Psoas muscle (tissue), 8 donors: ENCODE measurements around the gene LRRC52. TPM values are rescaled to one million over a fixed set of nuclear protein-coding genes. Genes with fewer than 3 reads are reported as not detected.

Experiments used
- ATAC-seq, 4 donors: fragments of 200-7000 bp; cut with Tn5 transposase; one replicate each; pipeline ENCODE4 v1.9.1; 2020; ENCODE audit warnings: moderate library complexity in 3 of 4, mild to moderate bottlenecking in 2 of 4
- DNase-seq, 2 donors: peaks; one replicate each; pipeline ENCODE4 v3.0.0-alpha.2; 2020
- H3K27ac ChIP-seq: fragments of 200-600 bp; one replicate; pipeline ENCODE4 v1.8.0; 2022
- H3K27me3 ChIP-seq, 3 donors: fragments of 200-600 bp in 1 of 3; one replicate each; pipeline versions ENCODE4 v1.6.1 to v1.8.0; 2013 to 2022; ENCODE audit warnings: low read length in 2 of 3, mild to moderate bottlenecking in 2 of 3, moderate library complexity in 1 of 3; ENCODE audit not compliant: insufficient read depth in 3 of 3
- H3K36me3 ChIP-seq, 2 donors: fragments of 200-600 bp in 1 of 2; one replicate each; pipeline versions ENCODE4 v1.6.1 to v1.8.0; 2013 to 2022; ENCODE audit warnings: low read depth in 1 of 2, mild to moderate bottlenecking in 1 of 2, moderate library complexity in 1 of 2; ENCODE audit not compliant: insufficient read depth in 1 of 2
- H3K4me1 ChIP-seq: fragments of 200-600 bp; one replicate; pipeline ENCODE4 v1.8.0; 2022
- H3K4me3 ChIP-seq: fragments of 200-600 bp; one replicate; pipeline ENCODE4 v1.8.0; 2022; ENCODE audit warnings: mild to moderate bottlenecking
- H3K9me3 ChIP-seq: fragments of 200-600 bp; one replicate; pipeline ENCODE4 v1.8.0; 2022
- WGBS, 3 donors: extraction: QIAGEN DNeasy Blood & Tissue Kit; methylation state at CpG; one replicate each; pipeline versions ENCODE4 v1.1.6 to v1.1.7; 2013; 5-methylcytosine and 5-hydroxymethylcytosine counted together
- intact Hi-C, 2 donors: fragments of 100-400 bp; cut with DNase I; formaldehyde crosslinking; loops; one replicate each; pipeline versions ENCODE4 v1.11.0 to v1.14.2; 2022
- polyA plus RNA-seq, 3 donors: library from polyadenylated mRNA; stranded (reverse); fragments of 200-250 nt; gene quantifications; one replicate each; pipeline ENCODE4 v1.2.3, GENCODE V29; 2013
- total RNA-seq, 4 donors: library from RNA; stranded (reverse); fragmentation: NEBNext Ultra II Directional in 2 of 4; extraction: Animal tissue kit (Norgen Biotek cat#: 25700) in 2 of 4; gene quantifications; one replicate each; pipeline versions ENCODE4 v1.2.1 to v1.2.4, GENCODE V29; 2021 to 2023
- TF ChIP-seq, protein P1 (sequence below): fragments of 200-600 bp; IDR thresholded peaks from one replicate; pipeline ENCODE4 v1.8.0; 2022; ENCODE audit warnings: antibody characterized with exemption
- donor health status: healthy with polysubstance abuse.
- donor health status: DM: no; HTN: no; CAD: no; lungs with moderate emphysema.
- donor health status: Bipolar disorder and iron deficiency.
- donor health status: healthy.
- donor health status: DM: yes; HTN: yes; CAD: no.
- donor health status: DM: no; HTN: no; CAD: no.
- donor health status: DM: no; HTN: no; CAD: no.
- donor health status: DM: yes; HTN: yes; CAD: no.

The LRRC52 gene
- total and polyA plus RNA-seq, 7 donors: 0.08 to 1.2 (median 0.08) TPM; not detected in 4

DNA sequence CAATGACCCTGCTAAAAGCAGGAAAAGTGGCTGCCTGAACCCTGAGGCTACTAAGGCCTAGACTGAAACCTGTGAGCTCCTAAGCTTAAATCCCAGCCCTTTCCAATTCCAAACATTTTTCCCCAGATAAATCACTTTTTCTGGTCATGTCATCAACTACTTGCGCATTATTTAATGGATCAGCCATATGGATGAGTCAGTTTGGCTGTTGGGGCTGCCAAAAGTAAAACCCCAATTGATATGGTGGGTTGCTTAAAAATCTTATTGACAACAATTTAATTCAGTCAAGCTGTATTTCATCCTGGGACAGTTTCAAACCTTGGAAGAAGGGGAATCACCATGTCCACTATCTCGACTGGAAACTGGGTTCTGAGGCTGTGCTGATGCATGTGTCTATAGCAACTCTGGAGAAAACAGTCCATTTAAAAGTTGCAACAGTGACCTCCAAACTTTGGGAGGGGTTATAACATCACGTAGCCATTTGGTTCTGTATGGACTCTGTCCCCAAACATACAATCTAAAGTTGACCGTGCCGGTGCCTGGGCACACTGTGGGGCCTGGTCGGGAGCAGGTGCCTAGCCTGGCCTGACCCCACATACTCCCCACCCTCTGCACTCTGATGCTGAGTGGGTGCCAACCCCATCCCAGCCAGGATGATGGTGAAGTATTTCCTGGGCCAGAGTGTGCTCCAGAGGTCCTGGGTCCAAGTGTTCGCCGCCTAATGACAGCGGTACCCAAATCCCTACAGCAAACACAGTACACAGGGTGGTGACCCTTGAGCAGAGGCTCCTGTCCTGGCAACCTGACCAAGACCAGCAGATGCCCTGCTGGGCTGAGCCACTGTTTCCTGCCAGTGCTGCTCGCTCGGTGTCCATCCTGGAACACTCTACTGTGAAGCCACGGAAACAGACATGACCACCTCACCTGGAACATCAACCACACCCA lies 46.5 kb upstream of the LRRC52 start:
- Histone ChIP-seq H3K4me1 (no peaks in the 10 kb centered on the region), H3K9me3 (no peaks in the 10 kb centered on the region), H3K4me3 (no peak overlapping the region), H3K36me3 (no peaks in the 10 kb centered on the region), H3K27ac (no peak overlapping the region), H3K27me3 (no peaks in the 10 kb centered on the region)
- ATAC-seq (no peak), DNase-seq (no peak)
- WGBS, 3 donors: 77 to 84% (median 78%) methylated on average over 12 of the region's 12 CpGs
- TF ChIP-seq, protein P1, sequence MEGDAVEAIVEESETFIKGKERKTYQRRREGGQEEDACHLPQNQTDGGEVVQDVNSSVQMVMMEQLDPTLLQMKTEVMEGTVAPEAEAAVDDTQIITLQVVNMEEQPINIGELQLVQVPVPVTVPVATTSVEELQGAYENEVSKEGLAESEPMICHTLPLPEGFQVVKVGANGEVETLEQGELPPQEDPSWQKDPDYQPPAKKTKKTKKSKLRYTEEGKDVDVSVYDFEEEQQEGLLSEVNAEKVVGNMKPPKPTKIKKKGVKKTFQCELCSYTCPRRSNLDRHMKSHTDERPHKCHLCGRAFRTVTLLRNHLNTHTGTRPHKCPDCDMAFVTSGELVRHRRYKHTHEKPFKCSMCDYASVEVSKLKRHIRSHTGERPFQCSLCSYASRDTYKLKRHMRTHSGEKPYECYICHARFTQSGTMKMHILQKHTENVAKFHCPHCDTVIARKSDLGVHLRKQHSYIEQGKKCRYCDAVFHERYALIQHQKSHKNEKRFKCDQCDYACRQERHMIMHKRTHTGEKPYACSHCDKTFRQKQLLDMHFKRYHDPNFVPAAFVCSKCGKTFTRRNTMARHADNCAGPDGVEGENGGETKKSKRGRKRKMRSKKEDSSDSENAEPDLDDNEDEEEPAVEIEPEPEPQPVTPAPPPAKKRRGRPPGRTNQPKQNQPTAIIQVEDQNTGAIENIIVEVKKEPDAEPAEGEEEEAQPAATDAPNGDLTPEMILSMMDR: no peak
- intact Hi-C loops: loop anchor here (5.0 kb wide), 1 partner anchor 50 kb away; the partner anchor contains the start of gene RXRG (in 2 of the 2)

DNA sequence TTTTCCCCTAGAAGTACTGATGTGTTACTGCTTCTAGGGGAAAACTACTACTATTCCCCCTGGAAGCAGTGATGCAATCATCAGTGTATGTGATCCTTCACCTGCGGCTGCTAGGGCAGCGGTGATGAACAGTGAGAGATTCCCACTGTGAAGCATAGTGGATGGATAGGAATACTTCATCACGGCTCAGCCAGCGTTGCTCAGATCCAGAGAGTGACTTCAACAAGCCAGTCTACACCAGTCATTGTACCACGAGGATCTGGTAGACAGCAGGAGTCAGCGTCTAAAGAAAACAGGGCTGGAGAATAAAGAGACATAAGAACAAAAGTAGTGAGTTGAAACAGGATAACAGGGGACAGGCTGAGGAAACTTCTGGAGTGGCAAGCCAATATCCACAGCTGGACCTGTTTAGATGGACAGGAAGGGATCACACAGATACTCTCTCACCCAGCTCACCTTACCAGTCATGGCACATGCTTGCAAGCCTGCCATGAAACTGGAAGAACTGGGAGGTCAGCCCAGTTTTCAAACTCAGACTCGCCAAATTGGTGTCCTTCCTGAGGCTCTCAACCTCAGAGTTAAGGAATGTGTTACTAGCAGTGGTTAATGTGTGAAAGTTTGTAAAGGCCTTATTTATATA lies 42.4 kb upstream of the LRRC52 start:
- H3K27me3 ChIP-seq: no peaks in the 10 kb centered on the region
- TF ChIP-seq, protein P1: no peak
- H3K36me3 ChIP-seq: no peaks in the 10 kb centered on the region
- ATAC-seq (peak; percentile 91 to 97 (median 96)), DNase-seq (peak; percentile 24 to 72)
- H3K4me3 ChIP-seq: no peak overlapping the region
- H3K27ac ChIP-seq: peak overlapping the region; percentile 78
- H3K4me1 ChIP-seq: no peaks in the 10 kb centered on the region
- no peaks in the 10 kb centered on the region for H3K9me3 ChIP-seq
- 24 to 42% (median 28%) methylated on average over 7 of the region's 7 CpGs for WGBS, 3 donors
- intact Hi-C loops: loop anchor here (5.0 kb wide), 2 partner anchors 36 to 41 kb away; partner anchors contain the start of gene LRRC52 (in 1 of the 2)

DNA sequence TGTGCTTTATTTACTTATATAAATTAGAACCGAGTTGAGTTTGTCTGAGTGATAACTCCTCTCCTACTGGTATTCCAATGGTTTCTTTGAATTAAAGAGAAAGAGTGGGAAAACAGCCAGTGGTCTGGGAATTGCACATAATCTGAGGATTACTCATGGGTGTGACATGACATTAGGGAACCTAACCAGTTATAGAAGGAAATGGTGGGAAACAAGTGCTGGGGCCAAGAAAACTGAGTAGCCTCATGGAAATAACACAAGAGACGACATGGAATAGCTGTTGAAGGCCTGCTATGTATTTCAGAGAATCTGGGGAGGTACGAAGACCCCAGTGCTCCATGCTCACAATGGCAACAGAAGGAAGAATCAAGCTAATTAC lies 41.8 kb upstream of the LRRC52 start:
- peak overlapping the region; percentile 78 for H3K27ac ChIP-seq
- no peaks in the 10 kb centered on the region for H3K36me3 ChIP-seq
- no peak overlapping the region for H3K4me3 ChIP-seq
- 19 to 29% (median 22%) methylated on average over 3 of the region's 3 CpGs for WGBS, 3 donors
- no peaks in the 10 kb centered on the region for H3K27me3 ChIP-seq
- no peak for DNase-seq
- no peaks in the 10 kb centered on the region for H3K9me3 ChIP-seq
- TF ChIP-seq, protein P1: no peak
- intact Hi-C loops: loop anchor here (5.0 kb wide), 2 partner anchors 35 to 40 kb away; partner anchors contain the start of gene LRRC52 (in 1 of the 2)
- peak; percentile 32 to 81 (median 70) for ATAC-seq
- no peaks in the 10 kb centered on the region for H3K4me1 ChIP-seq

DNA sequence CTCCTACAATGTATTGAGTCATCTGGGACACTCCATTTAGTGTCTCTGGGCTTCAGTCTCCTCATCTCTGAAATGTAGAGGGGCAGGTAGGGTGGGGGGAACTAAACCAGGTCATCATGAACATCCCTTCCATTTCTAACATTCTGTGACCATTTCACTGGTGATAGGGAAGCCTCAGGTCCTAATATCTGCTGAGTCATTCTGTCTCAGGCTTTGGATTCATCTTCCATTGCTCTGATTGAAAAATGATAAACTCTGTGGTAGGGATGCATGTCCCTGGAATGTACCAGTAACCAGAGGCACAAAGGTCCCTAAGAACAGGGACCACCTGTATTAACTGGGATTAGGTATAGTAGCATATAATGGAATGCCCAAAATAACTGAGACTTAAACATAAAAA lies 36.2 kb upstream of the LRRC52 start:
- no peak overlapping the region for H3K27ac ChIP-seq

More for the DNA sequence above, 36.2 kb upstream of the LRRC52 start:
- TF ChIP-seq, protein P1: no peak
- Histone ChIP-seq H3K4me1 (peaks cover 9% of the 10 kb centered on the region), H3K4me3 (no peak overlapping the region), H3K36me3 (no peaks in the 10 kb centered on the region), H3K27me3 (no peaks in the 10 kb centered on the region), H3K9me3 (no peaks in the 10 kb centered on the region)
- intact Hi-C loops: no loop called here
- ATAC-seq: no peak
- no peak for DNase-seq
